ENCODE measurements around the gene MAP3K9.

DNA sequence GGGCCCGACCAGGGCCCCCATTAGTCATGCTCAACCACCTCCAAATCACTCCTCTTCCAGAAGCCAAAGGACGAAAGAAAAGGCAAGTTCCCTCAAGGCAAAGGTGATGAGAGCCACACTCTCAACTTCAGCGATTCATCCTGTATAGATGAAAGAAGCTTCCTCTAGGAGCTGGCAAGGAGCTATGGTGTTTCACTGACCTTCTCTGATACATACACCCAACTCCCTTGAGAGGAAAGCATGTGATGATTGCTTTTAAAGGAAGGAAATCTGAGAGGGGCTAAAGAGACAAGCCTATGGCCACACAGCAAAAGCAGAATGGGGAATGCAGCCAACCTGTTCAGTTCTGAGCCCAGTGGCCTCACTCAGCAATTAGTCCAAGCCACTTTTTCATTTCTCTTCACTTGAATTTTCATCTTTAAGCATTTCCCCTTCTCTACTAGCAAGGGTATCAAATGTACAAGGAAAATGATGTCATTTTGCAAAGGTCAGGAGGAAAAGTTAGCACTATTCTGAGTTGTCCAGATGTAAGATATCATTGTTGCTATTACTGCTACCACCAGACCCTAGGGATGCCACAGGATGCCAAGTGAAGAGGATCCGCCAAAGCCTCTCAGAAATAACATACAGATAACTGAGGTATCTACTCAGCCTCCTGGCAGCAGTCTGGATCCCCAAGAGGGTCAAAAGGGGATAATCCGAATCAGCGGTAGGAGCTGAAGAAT is 82.5 kb downstream of the MAP3K9 start:
- TF ChIP-seq GATA2 (IDR thresholded peaks at IDR 0.05; ENCODE audit: low read depth, low read length) (no peak), GATA3 (IDR thresholded peaks at IDR 0.05; ENCODE audit: low read depth, low read length) (no peak)
